Psoas muscle (tissue), 8 donors: ENCODE results near the gene HKDC1. TPM values are rescaled to one million over a fixed set of nuclear protein-coding genes. Genes with fewer than 3 reads are reported as not detected.

Source experiments
- ATAC-seq, 4 donors: fragments of 200-7000 bp; cut with Tn5 transposase; one replicate each; pipeline ENCODE4 v1.9.1; 2020; ENCODE audit warnings: moderate library complexity in 3 of 4, mild to moderate bottlenecking in 2 of 4
- DNase-seq, 2 donors: peaks; one replicate each; pipeline ENCODE4 v3.0.0-alpha.2; 2020
- H3K27ac ChIP-seq: fragments of 200-600 bp; one replicate; pipeline ENCODE4 v1.8.0; 2022
- H3K27me3 ChIP-seq, 3 donors: fragments of 200-600 bp in 1 of 3; one replicate each; pipeline versions ENCODE4 v1.6.1 to v1.8.0; 2013 to 2022; ENCODE audit warnings: low read length in 2 of 3, mild to moderate bottlenecking in 2 of 3, moderate library complexity in 1 of 3; ENCODE audit not compliant: insufficient read depth in 3 of 3
- H3K36me3 ChIP-seq, 2 donors: fragments of 200-600 bp in 1 of 2; one replicate each; pipeline versions ENCODE4 v1.6.1 to v1.8.0; 2013 to 2022; ENCODE audit warnings: low read depth in 1 of 2, mild to moderate bottlenecking in 1 of 2, moderate library complexity in 1 of 2; ENCODE audit not compliant: insufficient read depth in 1 of 2
- H3K4me1 ChIP-seq: fragments of 200-600 bp; one replicate; pipeline ENCODE4 v1.8.0; 2022
- H3K4me3 ChIP-seq: fragments of 200-600 bp; one replicate; pipeline ENCODE4 v1.8.0; 2022; ENCODE audit warnings: mild to moderate bottlenecking
- H3K9me3 ChIP-seq: fragments of 200-600 bp; one replicate; pipeline ENCODE4 v1.8.0; 2022
- WGBS, 3 donors: extraction: QIAGEN DNeasy Blood & Tissue Kit; methylation state at CpG; one replicate each; pipeline versions ENCODE4 v1.1.6 to v1.1.7; 2013; 5-methylcytosine and 5-hydroxymethylcytosine counted together
- intact Hi-C, 2 donors: fragments of 100-400 bp; cut with DNase I; formaldehyde crosslinking; loops; one replicate each; pipeline versions ENCODE4 v1.11.0 to v1.14.2; 2022
- polyA plus RNA-seq, 3 donors: library from polyadenylated mRNA; stranded (reverse); fragments of 200-250 nt; gene quantifications; one replicate each; pipeline ENCODE4 v1.2.3, GENCODE V29; 2013
- total RNA-seq, 4 donors: library from RNA; stranded (reverse); fragmentation: NEBNext Ultra II Directional in 2 of 4; extraction: Animal tissue kit (Norgen Biotek cat#: 25700) in 2 of 4; gene quantifications; one replicate each; pipeline versions ENCODE4 v1.2.1 to v1.2.4, GENCODE V29; 2021 to 2023
- TF ChIP-seq, protein P1 (sequence below): fragments of 200-600 bp; IDR thresholded peaks from one replicate; pipeline ENCODE4 v1.8.0; 2022; ENCODE audit warnings: antibody characterized with exemption
- donor health status: healthy with polysubstance abuse.
- donor health status: DM: no; HTN: no; CAD: no; lungs with moderate emphysema.
- donor health status: Bipolar disorder and iron deficiency.
- donor health status: healthy.
- donor health status: DM: yes; HTN: yes; CAD: no.
- donor health status: DM: no; HTN: no; CAD: no.
- donor health status: DM: no; HTN: no; CAD: no.
- donor health status: DM: yes; HTN: yes; CAD: no.

The HKDC1 gene
- total and polyA plus RNA-seq, 7 donors = 0.03 TPM; not detected in 5

GRCh38 chr10:69237528-69238159 is 17.5 kb downstream of the HKDC1 start:
- intact Hi-C loops = loop anchor here (1.0 to 10.0 kb wide), 5 partner anchors 80 to 397 kb away; partner anchors contain the start of gene FAM241B (in 1 of the 2)
- H3K4me1 ChIP-seq = peaks cover 5% of the 10 kb centered on the region
- no peaks in the 10 kb centered on the region for H3K36me3 ChIP-seq
- no peaks in the 10 kb centered on the region for H3K27me3 ChIP-seq
- TF ChIP-seq, protein P1, sequence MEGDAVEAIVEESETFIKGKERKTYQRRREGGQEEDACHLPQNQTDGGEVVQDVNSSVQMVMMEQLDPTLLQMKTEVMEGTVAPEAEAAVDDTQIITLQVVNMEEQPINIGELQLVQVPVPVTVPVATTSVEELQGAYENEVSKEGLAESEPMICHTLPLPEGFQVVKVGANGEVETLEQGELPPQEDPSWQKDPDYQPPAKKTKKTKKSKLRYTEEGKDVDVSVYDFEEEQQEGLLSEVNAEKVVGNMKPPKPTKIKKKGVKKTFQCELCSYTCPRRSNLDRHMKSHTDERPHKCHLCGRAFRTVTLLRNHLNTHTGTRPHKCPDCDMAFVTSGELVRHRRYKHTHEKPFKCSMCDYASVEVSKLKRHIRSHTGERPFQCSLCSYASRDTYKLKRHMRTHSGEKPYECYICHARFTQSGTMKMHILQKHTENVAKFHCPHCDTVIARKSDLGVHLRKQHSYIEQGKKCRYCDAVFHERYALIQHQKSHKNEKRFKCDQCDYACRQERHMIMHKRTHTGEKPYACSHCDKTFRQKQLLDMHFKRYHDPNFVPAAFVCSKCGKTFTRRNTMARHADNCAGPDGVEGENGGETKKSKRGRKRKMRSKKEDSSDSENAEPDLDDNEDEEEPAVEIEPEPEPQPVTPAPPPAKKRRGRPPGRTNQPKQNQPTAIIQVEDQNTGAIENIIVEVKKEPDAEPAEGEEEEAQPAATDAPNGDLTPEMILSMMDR = peak; percentile 97
- H3K27ac ChIP-seq = no peak overlapping the region
- H3K9me3 ChIP-seq = no peaks in the 10 kb centered on the region
- 21 to 26% (median 22%) methylated on average over 17 of the region's 17 CpGs for WGBS, 3 donors
- DNase-seq (peak; percentile 85 to 93), ATAC-seq (peak; percentile 96 to 100 (median 100))
- H3K4me3 ChIP-seq = no peak overlapping the region

- peaks cover 5% of the 10 kb centered on the region for H3K4me1 ChIP-seq
- ATAC-seq = no peak
- H3K36me3 ChIP-seq = no peaks in the 10 kb centered on the region
- no peak overlapping the region for H3K27ac ChIP-seq
- no peak overlapping the region for H3K4me3 ChIP-seq
- no peak for DNase-seq
- no peaks in the 10 kb centered on the region for H3K9me3 ChIP-seq
- intact Hi-C loops = loop anchor here (5.0 to 10.0 kb wide), 4 partner anchors 78 to 396 kb away; partner anchors contain the start of gene FAM241B (in 1 of the 2)
- TF ChIP-seq, protein P1 = no peak
- no peaks in the 10 kb centered on the region for H3K27me3 ChIP-seq
- 84 to 91% (median 87%) methylated on average over 5 of the region's 5 CpGs for WGBS, 3 donors
Measured at GRCh38 chr10:69239136-69239535, 19.0 kb downstream of the HKDC1 start.

- intact Hi-C loops = loop anchor here (5.0 to 10.0 kb wide), 4 partner anchors 77 to 395 kb away; partner anchors contain the start of gene FAM241B (in 1 of the 2)
- WGBS, 3 donors = 69 to 78% (median 71%) methylated on average over 6 of the region's 6 CpGs
- H3K4me3 ChIP-seq = no peak overlapping the region
- H3K4me1 ChIP-seq = peaks cover 5% of the 10 kb centered on the region
- DNase-seq (no peak), ATAC-seq (no peak)
- H3K9me3 ChIP-seq = no peaks in the 10 kb centered on the region
- H3K36me3 ChIP-seq = no peaks in the 10 kb centered on the region
- no peak overlapping the region for H3K27ac ChIP-seq
- TF ChIP-seq, protein P1 = no peak
- no peaks in the 10 kb centered on the region for H3K27me3 ChIP-seq
Measured at GRCh38 chr10:69239816-69240434, 19.8 kb downstream of the HKDC1 start.

GRCh38 chr10:69240455-69240854 is 20.3 kb downstream of the HKDC1 start:
- Histone ChIP-seq H3K9me3 (no peaks in the 10 kb centered on the region), H3K4me1 (peaks cover 5% of the 10 kb centered on the region), H3K27ac (no peak overlapping the region), H3K4me3 (no peak overlapping the region), H3K27me3 (no peaks in the 10 kb centered on the region), H3K36me3 (no peaks in the 10 kb centered on the region)
- DNase-seq (no peak), ATAC-seq (no peak)
- intact Hi-C loops = no loop called here
- TF ChIP-seq, protein P1 = no peak
- WGBS, 3 donors = 91 to 95% (median 95%) methylated on average over 11 of the region's 11 CpGs
